ENCODE data around the gene PEAK1.

- TF ChIP-seq CTCF (conservative IDR thresholded peaks at IDR 0.05) (no peak), ZFX (IDR thresholded peaks at IDR 0.05) (no peak)
Measured at GRCh38 chr15:77333166-77333565, 86.7 kb downstream of the PEAK1 start.
